GM12878 (cell line): Measurements from ENCODE around the gene TFF1. TPM values are rescaled to one million over a fixed set of nuclear protein-coding genes. Genes with fewer than 3 reads are reported as not detected.

Source experiments
- ATAC-seq: fragments of 200-7000 bp; cut with Tn5 transposase; 3 replicates; pipeline ENCODE4 v1.9.1; 2020; ENCODE audit warnings: mild to moderate bottlenecking, moderate library complexity
- BruUV-seq: library from RNA; stranded (reverse); fragments of 400-500 nt; replicated peaks from 2 replicates; lab custom pipeline; 2021; lab: Mats Ljungman, UMichigan
- CTCF ChIA-PET: fragments of 300-600 bp; sonication (Branson Sonifier 250); formaldehyde crosslinking; extraction: SDS; loops from one replicate; lab custom pipeline; 2021; ENCODE audit warnings: inconsistent platforms; lab: Yijun Ruan, JAX
- POLR2A ChIA-PET: fragments of 350-600 bp; formaldehyde crosslinking; extraction: SDS; loops from one replicate; lab custom pipeline; 2021; ENCODE audit warnings: inconsistent platforms; lab: Charles Lee
- RAD21 ChIA-PET: fragments of 300-600 bp; sonication (Branson Sonifier 250); formaldehyde crosslinking; loops from one replicate; lab custom pipeline; 2023; ENCODE audit warnings: antibody characterized with exemption; ENCODE audit not compliant: unreplicated experiment; lab: Charles Lee
- SMC1A ChIA-PET: fragments of 300-600 bp; sonication (Branson Sonifier 250); formaldehyde crosslinking; loops from one replicate; lab custom pipeline; 2023; ENCODE audit not compliant: unreplicated experiment, uncharacterized antibody; lab: Charles Lee
- DNase-seq: peaks from one replicate; pipeline ENCODE4 v3.0.0-alpha.2; 2011; ENCODE audit warnings: low read depth, low spot score
- FAIRE-seq: peaks from 3 replicates; lab custom pipeline; 2011; peaks lifted over from hg19 to GRCh38; lab: Jason Lieb, UNC
- H2AFZ ChIP-seq: 2 replicates; pipeline ENCODE4 v1.6.0; 2011; ENCODE audit warnings: low read depth, low read length, control low read depth; ENCODE audit not compliant: control insufficient read depth
- H3K27ac ChIP-seq: 2 replicates; pipeline ENCODE4 v1.5.1; 2011; ENCODE audit warnings: control low read depth; ENCODE audit not compliant: control insufficient read depth, insufficient read depth
- H3K27me3 ChIP-seq, 2 experiments: replicated peaks in 1 of 2; 2 replicates each; pipeline versions ENCODE4 v1.6.0 to v1.6.1; 2011; ENCODE audit warnings: low read length in 1 of 2; ENCODE audit not compliant: control insufficient read depth in 2 of 2, insufficient read depth in 2 of 2
- H3K36me3 ChIP-seq, 2 experiments: 2 replicates each; pipeline ENCODE4 v1.5.1; 2011; ENCODE audit warnings: low read length in 1 of 2; ENCODE audit not compliant: control insufficient read depth in 2 of 2, insufficient read depth in 2 of 2
- H3K4me1 ChIP-seq: 2 replicates; pipeline ENCODE4 v1.6.1; 2011; ENCODE audit warnings: mild to moderate bottlenecking, low read length, moderate library complexity, mixed read lengths; ENCODE audit not compliant: control insufficient read depth, insufficient read depth
- H3K4me2 ChIP-seq: 2 replicates; pipeline ENCODE4 v1.6.0; 2011; ENCODE audit warnings: control low read depth; ENCODE audit not compliant: control insufficient read depth, insufficient read depth
- H3K4me3 ChIP-seq: fragments of 200-600 bp; sonication (generic); 2 replicates; pipeline ENCODE4 v1.5.1; 2016
- H3K79me2 ChIP-seq: 2 replicates; pipeline ENCODE4 v1.6.0; 2011; ENCODE audit warnings: low read length; ENCODE audit not compliant: control insufficient read depth, insufficient read depth
- H3K9ac ChIP-seq: 2 replicates; pipeline ENCODE4 v1.8.0; 2011; ENCODE audit warnings: low read length, control low read depth, mixed read lengths; ENCODE audit not compliant: control insufficient read depth, insufficient read depth
- H3K9me3 ChIP-seq: replicated peaks from 3 replicates; pipeline ENCODE4 v1.5.1; 2011; ENCODE audit warnings: mild to moderate bottlenecking, low read length; ENCODE audit not compliant: control insufficient read depth, insufficient read depth
- H4K20me1 ChIP-seq: 2 replicates; pipeline ENCODE4 v1.6.0; 2011; ENCODE audit not compliant: control insufficient read depth, insufficient read depth
- BCLAF1 ChIP-seq: fragments of 450-650 bp; IDR thresholded peaks from 2 replicates; pipeline ENCODE4 v1.6.1; 2017; ENCODE audit warnings: antibody characterized with exemption, mild to moderate bottlenecking, moderate library complexity
- CBX3 ChIP-seq: fragments of 200-600 bp; sonication (generic); IDR thresholded peaks from 2 replicates; pipeline ENCODE4 v1.6.1; 2016; ENCODE audit warnings: low read depth, borderline replicate concordance
- EP300 ChIP-seq, 2 experiments: fragments of 150-350 bp in 1 of 2; IDR thresholded peaks; 2 replicates each; pipeline ENCODE4 v1.6.1; 2011 to 2012; ENCODE audit warnings: low read depth in 2 of 2, low read length in 2 of 2, borderline replicate concordance in 1 of 2, improper control_type of control experiment in 1 of 2, inconsistent platforms in 1 of 2; ENCODE audit not compliant: control insufficient read depth in 1 of 2
- FOXM1 ChIP-seq: IDR thresholded peaks from 2 replicates; pipeline ENCODE4 v1.6.1; 2012; ENCODE audit warnings: low read depth, mild to moderate bottlenecking, inconsistent platforms, low read length, moderate library complexity
- HDAC6 ChIP-seq: fragments of 200-600 bp; sonication (generic); IDR thresholded peaks from one replicate; pipeline ENCODE4 v1.8.0; 2017; ENCODE audit warnings: antibody characterized with exemption; ENCODE audit not compliant: unreplicated experiment
- KLF5 ChIP-seq: fragments of 450-650 bp; IDR thresholded peaks from 2 replicates; pipeline ENCODE4 v1.6.1; 2014; ENCODE audit warnings: mild to moderate bottlenecking; ENCODE audit not compliant: partially characterized antibody
- MTA2 ChIP-seq: fragments of 450-650 bp; IDR thresholded peaks from 2 replicates; pipeline ENCODE4 v1.6.1; 2016; ENCODE audit warnings: low read depth, mild to moderate bottlenecking, moderate library complexity
- NFYB ChIP-seq: IDR thresholded peaks from 2 replicates; pipeline ENCODE4 v1.6.1; 2011; ENCODE audit warnings: low read depth, mild to moderate bottlenecking, low read length, improper control_type of control experiment, moderate library complexity; ENCODE audit not compliant: insufficient read depth
- RAD21 ChIP-seq: IDR thresholded peaks from 2 replicates; pipeline ENCODE4 v1.6.1; 2011; ENCODE audit warnings: mild to moderate bottlenecking, low read depth, low read length, moderate library complexity; ENCODE audit not compliant: insufficient read depth
- TBL1XR1 ChIP-seq: IDR thresholded peaks from 2 replicates; pipeline ENCODE4 v1.6.1; 2012; ENCODE audit warnings: low read depth, low read length, improper control_type of control experiment
- WGBS: methylation state at CpG from one replicate; pipeline ENCODE4 v1.1.6; 2016; ENCODE audit warnings: low lambda C conversion rate; ENCODE audit not compliant: insufficient replicate concordance, insufficient coverage; ENCODE audit errors: missing lambda C conversion rate; 5-methylcytosine and 5-hydroxymethylcytosine counted together
- in situ Hi-C: fragments of 300-500 bp; cut with MboI; formaldehyde crosslinking; loops from 9 replicates; pipeline ENCODE4 v1.14.3; 2018; ENCODE audit warnings: mixed read lengths
- intact Hi-C: fragments of 100-400 bp; cut with micrococcal nuclease; formaldehyde crosslinking; loops from one replicate; pipeline ENCODE4 v1.14.2; 2022; ENCODE audit not compliant: unreplicated experiment
- polyA plus RNA-seq, 11 experiments: library from polyadenylated mRNA; depleted of rRNA in 4 of 11; unstranded in 6 of 11; stranded (reverse) in 5 of 11; fragments of >200 nt; fragmentation: Nextera tagmentation in 4 of 11; fragmentation: Illumina TruSeq in 1 of 11; extraction: Ambion mirVana in 4 of 11; extraction: Trizol in 1 of 11; gene quantifications; 1 replicate in 1 of 11; 2 replicates in 10 of 11; pipeline versions ENCODE4 v1.2.1 to v1.2.3, GENCODE V29; 2011 to 2016; ENCODE audit warnings: inconsistent platforms in 2 of 11, missing spikeins in 2 of 11, low read depth in 1 of 11
- total RNA-seq, 4 experiments: library from RNA; depleted of rRNA in 3 of 4; stranded (reverse); fragments of >200 nt in 3 of 4; fragmentation: Illumina TruSeq in 1 of 4; extraction: Trizol in 1 of 4; gene quantifications; 2 replicates each; pipeline versions ENCODE4 v1.2.1 to v1.2.3, GENCODE V29; 2013 to 2021
- TF ChIP-seq, protein P1 (sequence below): IDR thresholded peaks from 2 replicates; pipeline ENCODE4 v1.6.1; 2011; ENCODE audit warnings: low read depth, mild to moderate bottlenecking, low read length, moderate library complexity, borderline replicate concordance; ENCODE audit errors: extremely low read depth
- TF ChIP-seq, protein P2 (sequence below): IDR thresholded peaks from 2 replicates; pipeline ENCODE4 v1.6.1; 2012; ENCODE audit warnings: low read length, inconsistent platforms
- TF ChIP-seq, protein P3 (sequence below): IDR thresholded peaks from 2 replicates; pipeline ENCODE4 v1.6.1; 2012; ENCODE audit warnings: mild to moderate bottlenecking, low read depth, low read length

TFF1 gene
- total and polyA plus RNA-seq, 10 of the 15 experiments (the other 5 are each of a cell fraction or from before 2014, with no cell fraction given) = 0.13 TPM; not detected in 9

DNA sequence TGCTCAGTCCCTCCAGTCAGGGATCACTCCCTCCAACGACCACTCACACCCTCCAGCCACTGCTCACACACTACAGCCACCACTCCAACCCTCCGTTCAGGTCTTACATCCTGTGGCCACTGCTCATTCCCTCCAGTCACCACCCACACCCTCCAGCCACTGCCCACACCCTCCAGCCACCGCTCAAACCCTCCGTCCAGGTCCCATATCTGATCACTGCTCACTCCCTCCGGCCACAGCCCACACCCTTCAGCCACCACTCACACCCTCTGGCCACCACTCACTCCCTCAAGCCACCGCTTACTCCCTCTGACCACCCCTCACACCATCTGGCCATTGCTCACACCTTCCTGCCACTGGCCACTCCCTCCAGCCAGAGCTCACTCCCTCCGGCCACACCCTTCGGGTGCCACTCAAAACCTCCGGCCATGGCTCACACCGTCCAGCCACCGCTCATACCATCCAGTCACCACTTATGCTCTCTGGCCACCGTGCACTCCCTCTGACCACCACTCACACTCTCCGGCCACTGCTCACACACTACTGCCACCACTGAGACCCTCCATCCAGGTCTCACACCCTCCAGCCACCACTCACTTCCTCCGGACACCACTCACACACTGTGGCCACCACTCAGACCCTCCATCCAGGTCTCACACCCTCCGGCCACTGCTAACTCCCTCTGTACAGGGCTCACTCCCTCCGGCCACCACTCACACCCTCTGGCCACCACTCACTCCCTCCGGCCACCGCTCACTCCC lies 4.7 kb upstream of the TFF1 start:
- Histone ChIP-seq H2AFZ (no peak overlapping the region), H3K4me3 (no peak overlapping the region), H3K9me3 (no peaks in the 10 kb centered on the region), H3K79me2 (no peaks in the 10 kb centered on the region), H3K4me1 (peaks cover 6% of the 10 kb centered on the region; the same call in 1 of the 2 replicates), H3K27ac (no peak overlapping the region), H3K36me3 (no peaks in the 10 kb centered on the region), H4K20me1 (no peaks in the 10 kb centered on the region)
- FAIRE-seq = no peak
- intact Hi-C loops (no loop called here), in situ Hi-C loops (no loop called here)
- ChIA-PET RAD21 (no interaction called here), CTCF (no interaction called here), SMC1A (no interaction called here)
- no peak for ATAC-seq
- BruUV-seq = no TSS peak
- TF ChIP-seq, protein P1, sequence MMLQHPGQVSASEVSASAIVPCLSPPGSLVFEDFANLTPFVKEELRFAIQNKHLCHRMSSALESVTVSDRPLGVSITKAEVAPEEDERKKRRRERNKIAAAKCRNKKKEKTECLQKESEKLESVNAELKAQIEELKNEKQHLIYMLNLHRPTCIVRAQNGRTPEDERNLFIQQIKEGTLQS = no peak
- no peak for TF ChIP-seq FOXM1
- TF ChIP-seq, protein P2, sequence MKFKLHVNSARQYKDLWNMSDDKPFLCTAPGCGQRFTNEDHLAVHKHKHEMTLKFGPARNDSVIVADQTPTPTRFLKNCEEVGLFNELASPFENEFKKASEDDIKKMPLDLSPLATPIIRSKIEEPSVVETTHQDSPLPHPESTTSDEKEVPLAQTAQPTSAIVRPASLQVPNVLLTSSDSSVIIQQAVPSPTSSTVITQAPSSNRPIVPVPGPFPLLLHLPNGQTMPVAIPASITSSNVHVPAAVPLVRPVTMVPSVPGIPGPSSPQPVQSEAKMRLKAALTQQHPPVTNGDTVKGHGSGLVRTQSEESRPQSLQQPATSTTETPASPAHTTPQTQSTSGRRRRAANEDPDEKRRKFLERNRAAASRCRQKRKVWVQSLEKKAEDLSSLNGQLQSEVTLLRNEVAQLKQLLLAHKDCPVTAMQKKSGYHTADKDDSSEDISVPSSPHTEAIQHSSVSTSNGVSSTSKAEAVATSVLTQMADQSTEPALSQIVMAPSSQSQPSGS = no peak
- TF ChIP-seq KLF5 = no peak
- TF ChIP-seq HDAC6 = no peak
- no peak for TF ChIP-seq EP300 (IDR thresholded peaks at IDR 0.05; ENCODE audit: borderline replicate concordance in 1 of 2, control insufficient read depth in 1 of 2, low read depth in 2 of 2, low read length in 2 of 2)
- TF ChIP-seq NFYB = no peak
- no peak for TF ChIP-seq CBX3
- no peak for TF ChIP-seq BCLAF1
- no peak for TF ChIP-seq MTA2
- TF ChIP-seq RAD21 = no peak
- TF ChIP-seq TBL1XR1 = no peak
- TF ChIP-seq, protein P3, sequence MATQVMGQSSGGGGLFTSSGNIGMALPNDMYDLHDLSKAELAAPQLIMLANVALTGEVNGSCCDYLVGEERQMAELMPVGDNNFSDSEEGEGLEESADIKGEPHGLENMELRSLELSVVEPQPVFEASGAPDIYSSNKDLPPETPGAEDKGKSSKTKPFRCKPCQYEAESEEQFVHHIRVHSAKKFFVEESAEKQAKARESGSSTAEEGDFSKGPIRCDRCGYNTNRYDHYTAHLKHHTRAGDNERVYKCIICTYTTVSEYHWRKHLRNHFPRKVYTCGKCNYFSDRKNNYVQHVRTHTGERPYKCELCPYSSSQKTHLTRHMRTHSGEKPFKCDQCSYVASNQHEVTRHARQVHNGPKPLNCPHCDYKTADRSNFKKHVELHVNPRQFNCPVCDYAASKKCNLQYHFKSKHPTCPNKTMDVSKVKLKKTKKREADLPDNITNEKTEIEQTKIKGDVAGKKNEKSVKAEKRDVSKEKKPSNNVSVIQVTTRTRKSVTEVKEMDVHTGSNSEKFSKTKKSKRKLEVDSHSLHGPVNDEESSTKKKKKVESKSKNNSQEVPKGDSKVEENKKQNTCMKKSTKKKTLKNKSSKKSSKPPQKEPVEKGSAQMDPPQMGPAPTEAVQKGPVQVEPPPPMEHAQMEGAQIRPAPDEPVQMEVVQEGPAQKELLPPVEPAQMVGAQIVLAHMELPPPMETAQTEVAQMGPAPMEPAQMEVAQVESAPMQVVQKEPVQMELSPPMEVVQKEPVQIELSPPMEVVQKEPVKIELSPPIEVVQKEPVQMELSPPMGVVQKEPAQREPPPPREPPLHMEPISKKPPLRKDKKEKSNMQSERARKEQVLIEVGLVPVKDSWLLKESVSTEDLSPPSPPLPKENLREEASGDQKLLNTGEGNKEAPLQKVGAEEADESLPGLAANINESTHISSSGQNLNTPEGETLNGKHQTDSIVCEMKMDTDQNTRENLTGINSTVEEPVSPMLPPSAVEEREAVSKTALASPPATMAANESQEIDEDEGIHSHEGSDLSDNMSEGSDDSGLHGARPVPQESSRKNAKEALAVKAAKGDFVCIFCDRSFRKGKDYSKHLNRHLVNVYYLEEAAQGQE = no peak
- TF ChIP-seq, all 136 proteins: peak for 0
- POLR2A ChIA-PET = no interaction called here
- 63% methylated on average over 18 of the region's 18 CpGs for WGBS
- no peak for DNase-seq
- Histone ChIP-seq H3K4me2 (no peak overlapping the region), H3K27me3 (no peaks in the 10 kb centered on the region), H3K9ac (no peak overlapping the region)
